Cardiac fibroblast (primary cell): ENCODE data around the gene METAP1.
"Not testable (repeated sequence)": the region's sequence is repeated elsewhere in the genome, so short reads cannot be mapped to it uniquely, and the experiment has no call there.

Experiments
- DNase-seq, 2 donors: peaks; one replicate each; pipeline versions ENCODE4 v3.0.0 to v3.0.0-alpha.2; 2010; ENCODE audit warnings: low read depth in 2 of 2
- H3K4me3 ChIP-seq, 2 donors: replicated peaks in 1 of 2; 1 replicate in 1 of 2; 2 replicates in 1 of 2; pipeline ENCODE4 v1.5.1; 2011; ENCODE audit warnings: low read depth in 2 of 2, low read length in 2 of 2, mild to moderate bottlenecking in 2 of 2, moderate library complexity in 1 of 2
- CTCF ChIP-seq: IDR thresholded peaks from one replicate; pipeline ENCODE4 v1.5.1; 2011; ENCODE audit warnings: low read depth, mild to moderate bottlenecking, low read length, inconsistent platforms

Gene METAP1

GRCh38 chr4:99102634-99103033, 107.1 kb downstream of the METAP1 start:
- no peak overlapping the region for H3K4me3 ChIP-seq
- DNase-seq = no peak
- TF ChIP-seq CTCF = no peak

- no peak for TF ChIP-seq CTCF
- H3K4me3 ChIP-seq = no peak overlapping the region
- no peak for DNase-seq
Measured at GRCh38 chr4:99103166-99103565, 107.6 kb downstream of the METAP1 start.

GRCh38 chr4:99104153-99104552, 108.6 kb downstream of the METAP1 start:
- DNase-seq = no peak
- no peak for TF ChIP-seq CTCF
- H3K4me3 ChIP-seq = no peak overlapping the region

- not testable (repeated sequence) for H3K4me3 ChIP-seq
Measured at GRCh38 chr4:99109286-99109685, 113.8 kb downstream of the METAP1 start.

More at GRCh38 chr4:99109286-99109685, 113.8 kb downstream of the METAP1 start:
- not testable (repeated sequence) for DNase-seq
